HepG2 (cell line): ENCODE measurements around the gene GRIK3. TPM values are rescaled to one million over a fixed set of nuclear protein-coding genes. Genes with fewer than 3 reads are reported as not detected.

ENCODE experiments used
- ATAC-seq: fragments of 200-7000 bp; cut with Tn5 transposase; 3 replicates; pipeline ENCODE4 v1.9.1; 2020; ENCODE audit warnings: mild to moderate bottlenecking, moderate library complexity
- BruUV-seq: library from RNA; stranded (reverse); fragments of 400-500 nt; replicated peaks from 2 replicates; lab custom pipeline; 2021; lab: Mats Ljungman, UMichigan
- CTCF ChIA-PET: fragments of 300-600 bp; formaldehyde crosslinking; extraction: SDS; loops from one replicate; lab custom pipeline; 2021; ENCODE audit warnings: low total read pairs, inconsistent platforms, low intra/inter-chr PET ratio; lab: Yijun Ruan, JAX
- POLR2A ChIA-PET: fragments of 350-600 bp; sonication (Branson Sonifier 250); formaldehyde crosslinking; loops from one replicate; lab custom pipeline; 2020; ENCODE audit warnings: antibody characterized with exemption, inconsistent platforms; lab: Yijun Ruan, JAX
- DNase-seq: peaks from one replicate; pipeline ENCODE4 v3.0.0-alpha.2; 2015; ENCODE audit warnings: low spot score
- FAIRE-seq: peaks from 3 replicates; lab custom pipeline; 2011; peaks lifted over from hg19 to GRCh38; lab: Jason Lieb, UNC
- H2AFZ ChIP-seq: one replicate; pipeline ENCODE4 v1.6.1; 2011; ENCODE audit warnings: low read length, inconsistent platforms
- H3K27ac ChIP-seq: fragments of 300-600 bp; 3 replicates; pipeline ENCODE4 v1.8.0; 2011; ENCODE audit warnings: mixed run types, mild to moderate bottlenecking, mixed read lengths, low read length, inconsistent platforms; ENCODE audit not compliant: insufficient read depth; ENCODE audit errors: extremely low read length
- H3K27me3 ChIP-seq, 2 experiments: fragments of 200-600 bp in 1 of 2; 2 replicates in 1 of 2; 3 replicates in 1 of 2; pipeline versions ENCODE4 v1.6.0 to v1.8.0; 2011; ENCODE audit warnings: low read length in 2 of 2, mild to moderate bottlenecking in 2 of 2, moderate library complexity in 2 of 2, inconsistent platforms in 1 of 2; ENCODE audit not compliant: insufficient read depth in 2 of 2, control insufficient read depth in 1 of 2
- H3K36me3 ChIP-seq, 2 experiments: fragments of 200-600 bp in 1 of 2; replicated peaks in 1 of 2; 2 replicates in 1 of 2; 3 replicates in 1 of 2; pipeline versions ENCODE4 v1.5.1 to v1.8.0; 2011; ENCODE audit warnings: low read length in 2 of 2, inconsistent platforms in 1 of 2; ENCODE audit not compliant: insufficient read depth in 2 of 2, control insufficient read depth in 1 of 2
- H3K4me1 ChIP-seq: 2 replicates; pipeline ENCODE4 v1.5.1; 2012; ENCODE audit warnings: low read length, inconsistent platforms; ENCODE audit not compliant: insufficient read depth
- H3K4me2 ChIP-seq: 2 replicates; pipeline ENCODE4 v1.6.0; 2011; ENCODE audit warnings: low read depth, low read length, inconsistent platforms
- H3K4me3 ChIP-seq, 3 experiments: fragments of 200-600 bp in 1 of 3; sonication (generic), shearing (Covaris generic) in 1 of 3; replicated peaks in 1 of 3; 2 replicates each; pipeline ENCODE4 v1.5.1; 2011 to 2016; ENCODE audit warnings: low read length in 3 of 3, inconsistent platforms in 2 of 3, low read depth in 2 of 3, mild to moderate bottlenecking in 2 of 3, control low read depth in 1 of 3, mixed read lengths in 1 of 3; ENCODE audit not compliant: insufficient read depth in 1 of 3
- H3K79me2 ChIP-seq: one replicate; pipeline ENCODE4 v1.6.1; 2011; ENCODE audit warnings: low read length, inconsistent platforms; ENCODE audit not compliant: insufficient read depth
- H3K9ac ChIP-seq: 2 replicates; pipeline ENCODE4 v1.6.0; 2011; ENCODE audit warnings: mild to moderate bottlenecking, low read depth, low read length, inconsistent platforms; ENCODE audit not compliant: insufficient read depth
- H3K9me3 ChIP-seq: 2 replicates; pipeline ENCODE4 v1.5.1; 2012; ENCODE audit warnings: mild to moderate bottlenecking, low read length
- H4K20me1 ChIP-seq: 2 replicates; pipeline ENCODE4 v1.6.0; 2011; ENCODE audit warnings: inconsistent platforms, mild to moderate bottlenecking, low read length, moderate library complexity; ENCODE audit not compliant: insufficient read depth
- HIVEP1 ChIP-seq: sonication (generic); formaldehyde crosslinking; IDR thresholded peaks from 2 replicates; pipeline ENCODE4 v1.4.0; 2020; ENCODE audit warnings: mild to moderate bottlenecking, missing genetic modification reagents
- HMG20B ChIP-seq: conservative IDR thresholded peaks from 2 replicates; pipeline ENCODE4 v1.6.1; 2016; ENCODE audit warnings: missing genetic modification reagents, missing compliant biosample characterization
- KLF15 ChIP-seq: sonication (generic); formaldehyde crosslinking; IDR thresholded peaks from 2 replicates; pipeline ENCODE4 v1.8.1; 2023; ENCODE audit warnings: borderline replicate concordance, mild to moderate bottlenecking, inconsistent platforms, missing genetic modification reagents, mixed read lengths
- MATR3 ChIP-seq: sonication (generic); formaldehyde crosslinking; IDR thresholded peaks from 2 replicates; pipeline ENCODE4 v1.4.0; 2020; ENCODE audit warnings: missing genetic modification reagents
- TEAD3 ChIP-seq: optimal IDR thresholded peaks from 2 replicates; pipeline ENCODE3; 2016; ENCODE audit warnings: borderline replicate concordance
- ZNF101 ChIP-seq: sonication (generic); formaldehyde crosslinking; IDR thresholded peaks from 2 replicates; pipeline ENCODE4 v1.4.0; 2020; ENCODE audit warnings: mild to moderate bottlenecking, low read depth, missing genetic modification reagents, borderline replicate concordance
- ZNF138 ChIP-seq: sonication (generic); formaldehyde crosslinking; IDR thresholded peaks from 2 replicates; pipeline ENCODE4 v1.5.0; 2020; ENCODE audit warnings: mild to moderate bottlenecking, low read depth, missing genetic modification reagents
- ZNF616 ChIP-seq: sonication (generic); formaldehyde crosslinking; IDR thresholded peaks from 2 replicates; pipeline ENCODE4 v1.5.0; 2020; ENCODE audit warnings: low read depth, mild to moderate bottlenecking, missing genetic modification reagents
- ZNF773 ChIP-seq: sonication (generic); formaldehyde crosslinking; IDR thresholded peaks from 2 replicates; pipeline ENCODE4 v1.4.0; 2020; ENCODE audit warnings: missing genetic modification reagents, borderline replicate concordance
- ZSCAN20 ChIP-seq: sonication (generic); formaldehyde crosslinking; IDR thresholded peaks from 2 replicates; pipeline ENCODE4 v1.4.0; 2020; ENCODE audit warnings: missing genetic modification reagents, mild to moderate bottlenecking, borderline replicate concordance
- WGBS: methylation state at CpG from one replicate; pipeline ENCODE4 v1.1.6; 2017; ENCODE audit warnings: low lambda C conversion rate; 5-methylcytosine and 5-hydroxymethylcytosine counted together
- in situ Hi-C: cut with HindIII; loops from 2 replicates; pipeline ENCODE4 v1.10.0; 2017; ENCODE audit warnings: low pct_unique_long_range_greater_than_20kb; ENCODE audit not compliant: extremely low pct_ligation_motif_present
- intact Hi-C: fragments of 100-400 bp; cut with micrococcal nuclease; formaldehyde crosslinking; loops from one replicate; pipeline ENCODE4 v1.10.0; 2022; ENCODE audit not compliant: unreplicated experiment
- polyA plus RNA-seq, 8 experiments: library from polyadenylated mRNA; depleted of rRNA in 3 of 8; stranded (reverse) in 7 of 8; unstranded in 1 of 8; fragments of >200 nt; fragmentation: Illumina TruSeq in 4 of 8; extraction: Trizol in 4 of 8; gene quantifications; 2 replicates each; pipeline versions ENCODE4 v1.2.1 to v1.2.3, GENCODE V29; 2011 to 2016; ENCODE audit warnings: low read depth in 4 of 8, missing spikeins in 1 of 8, mixed read lengths in 1 of 8; ENCODE audit not compliant: insufficient read depth in 1 of 8
- total RNA-seq, 5 experiments: library from RNA; depleted of rRNA; stranded (reverse); fragments of >200 nt; fragmentation: Illumina TruSeq; extraction: Trizol; gene quantifications; 2 replicates each; pipeline ENCODE4 v1.2.3, GENCODE V29; 2016; ENCODE audit warnings: low read depth in 1 of 5
- TF ChIP-seq, protein P1 (sequence below): sonication (generic); formaldehyde crosslinking; IDR thresholded peaks from 2 replicates; pipeline ENCODE4 v1.4.0; 2020; ENCODE audit warnings: mild to moderate bottlenecking, missing genetic modification reagents
- TF ChIP-seq, protein P2 (sequence below): sonication (generic); formaldehyde crosslinking; IDR thresholded peaks from 2 replicates; pipeline ENCODE4 v1.5.1; 2020; ENCODE audit warnings: missing genetic modification reagents, mild to moderate bottlenecking, borderline replicate concordance
- TF ChIP-seq, protein P3 (sequence below): sonication (generic); formaldehyde crosslinking; IDR thresholded peaks from 2 replicates; pipeline ENCODE4 v1.8.1; 2023; ENCODE audit warnings: mild to moderate bottlenecking, missing genetic modification reagents
- TF ChIP-seq, protein P4 (sequence below): sonication (generic); formaldehyde crosslinking; conservative IDR thresholded peaks from 2 replicates; pipeline ENCODE4 v1.4.0; 2020; ENCODE audit warnings: missing genetic modification reagents

GRIK3 gene
- total and polyA plus RNA-seq, 2 of the 13 experiments (the other 11 are each of a cell fraction or from before 2014, with no cell fraction given) = not detected

DNA sequence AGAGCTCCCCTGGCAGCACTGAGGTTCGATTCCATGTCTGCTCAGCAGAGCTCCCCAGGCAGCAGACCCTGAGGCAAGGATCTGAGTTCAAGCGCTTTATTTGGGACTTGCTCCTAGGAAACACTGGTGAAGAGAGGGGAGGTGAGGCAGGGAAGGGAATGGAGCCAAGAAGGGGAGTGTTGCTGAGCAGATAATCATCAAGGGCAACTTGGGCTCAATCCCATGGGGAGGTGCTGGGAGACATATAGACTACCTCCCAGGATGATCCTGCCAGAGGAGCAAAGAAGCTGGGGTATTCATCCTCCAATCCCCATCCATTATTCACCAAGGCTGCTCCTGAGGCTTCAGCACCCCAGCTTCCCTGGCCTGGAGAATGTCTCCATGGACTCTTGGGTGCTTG is 47.0 kb downstream of the GRIK3 start:
- H4K20me1 ChIP-seq = 0 out of 2 replicates have a peak, but pooled peaks cover 2% of the 10 kb centered on the region
- in situ Hi-C loops (no loop called here), intact Hi-C loops (no loop called here)
- ChIA-PET CTCF (no interaction called here), POLR2A (no interaction called here)
- FAIRE-seq (no peak), ATAC-seq (no peak)
- H3K4me2 ChIP-seq = no peak overlapping the region
- H3K36me3 ChIP-seq = no peaks in the 10 kb centered on the region
- no peaks in the 10 kb centered on the region for H3K9me3 ChIP-seq
- H3K9ac ChIP-seq = no peak overlapping the region
- no peak overlapping the region for H3K4me3 ChIP-seq
- H3K27me3 ChIP-seq = peaks cover 2 to 17% of the 10 kb centered on the region in 2 experiments; a peak in 3 of 5 replicates
- 3% methylated on average over 2 of the region's 2 CpGs for WGBS
- H3K27ac ChIP-seq = no peak overlapping the region
- H2AFZ ChIP-seq = no peak overlapping the region
- no peaks in the 10 kb centered on the region for H3K4me1 ChIP-seq
- TF ChIP-seq TEAD3 (CRISPR knock-in tag) = no peak
- TF ChIP-seq HMG20B (CRISPR knock-in tag) = no peak
- TF ChIP-seq, protein P1, sequence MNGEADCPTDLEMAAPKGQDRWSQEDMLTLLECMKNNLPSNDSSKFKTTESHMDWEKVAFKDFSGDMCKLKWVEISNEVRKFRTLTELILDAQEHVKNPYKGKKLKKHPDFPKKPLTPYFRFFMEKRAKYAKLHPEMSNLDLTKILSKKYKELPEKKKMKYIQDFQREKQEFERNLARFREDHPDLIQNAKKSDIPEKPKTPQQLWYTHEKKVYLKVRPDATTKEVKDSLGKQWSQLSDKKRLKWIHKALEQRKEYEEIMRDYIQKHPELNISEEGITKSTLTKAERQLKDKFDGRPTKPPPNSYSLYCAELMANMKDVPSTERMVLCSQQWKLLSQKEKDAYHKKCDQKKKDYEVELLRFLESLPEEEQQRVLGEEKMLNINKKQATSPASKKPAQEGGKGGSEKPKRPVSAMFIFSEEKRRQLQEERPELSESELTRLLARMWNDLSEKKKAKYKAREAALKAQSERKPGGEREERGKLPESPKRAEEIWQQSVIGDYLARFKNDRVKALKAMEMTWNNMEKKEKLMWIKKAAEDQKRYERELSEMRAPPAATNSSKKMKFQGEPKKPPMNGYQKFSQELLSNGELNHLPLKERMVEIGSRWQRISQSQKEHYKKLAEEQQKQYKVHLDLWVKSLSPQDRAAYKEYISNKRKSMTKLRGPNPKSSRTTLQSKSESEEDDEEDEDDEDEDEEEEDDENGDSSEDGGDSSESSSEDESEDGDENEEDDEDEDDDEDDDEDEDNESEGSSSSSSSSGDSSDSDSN (CRISPR knock-in tag) = no peak
- TF ChIP-seq, protein P2, sequence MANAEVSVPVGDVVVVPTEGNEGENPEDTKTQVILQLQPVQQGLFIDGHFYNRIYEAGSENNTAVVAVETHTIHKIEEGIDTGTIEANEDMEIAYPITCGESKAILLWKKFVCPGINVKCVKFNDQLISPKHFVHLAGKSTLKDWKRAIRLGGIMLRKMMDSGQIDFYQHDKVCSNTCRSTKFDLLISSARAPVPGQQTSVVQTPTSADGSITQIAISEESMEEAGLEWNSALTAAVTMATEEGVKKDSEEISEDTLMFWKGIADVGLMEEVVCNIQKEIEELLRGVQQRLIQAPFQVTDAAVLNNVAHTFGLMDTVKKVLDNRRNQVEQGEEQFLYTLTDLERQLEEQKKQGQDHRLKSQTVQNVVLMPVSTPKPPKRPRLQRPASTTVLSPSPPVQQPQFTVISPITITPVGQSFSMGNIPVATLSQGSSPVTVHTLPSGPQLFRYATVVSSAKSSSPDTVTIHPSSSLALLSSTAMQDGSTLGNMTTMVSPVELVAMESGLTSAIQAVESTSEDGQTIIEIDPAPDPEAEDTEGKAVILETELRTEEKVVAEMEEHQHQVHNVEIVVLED (CRISPR knock-in tag) = no peak
- TF ChIP-seq ZSCAN20 (CRISPR knock-in tag) = no peak
- TF ChIP-seq ZNF616 = no peak
- TF ChIP-seq, protein P3, sequence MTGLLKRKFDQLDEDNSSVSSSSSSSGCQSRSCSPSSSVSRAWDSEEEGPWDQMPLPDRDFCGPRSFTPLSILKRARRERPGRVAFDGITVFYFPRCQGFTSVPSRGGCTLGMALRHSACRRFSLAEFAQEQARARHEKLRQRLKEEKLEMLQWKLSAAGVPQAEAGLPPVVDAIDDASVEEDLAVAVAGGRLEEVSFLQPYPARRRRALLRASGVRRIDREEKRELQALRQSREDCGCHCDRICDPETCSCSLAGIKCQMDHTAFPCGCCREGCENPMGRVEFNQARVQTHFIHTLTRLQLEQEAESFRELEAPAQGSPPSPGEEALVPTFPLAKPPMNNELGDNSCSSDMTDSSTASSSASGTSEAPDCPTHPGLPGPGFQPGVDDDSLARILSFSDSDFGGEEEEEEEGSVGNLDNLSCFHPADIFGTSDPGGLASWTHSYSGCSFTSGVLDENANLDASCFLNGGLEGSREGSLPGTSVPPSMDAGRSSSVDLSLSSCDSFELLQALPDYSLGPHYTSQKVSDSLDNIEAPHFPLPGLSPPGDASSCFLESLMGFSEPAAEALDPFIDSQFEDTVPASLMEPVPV (CRISPR knock-in tag) = no peak
- TF ChIP-seq KLF15 (CRISPR knock-in tag) = no peak
- no peak for TF ChIP-seq MATR3
- TF ChIP-seq ZNF773 (CRISPR knock-in tag) = no peak
- no peak for TF ChIP-seq ZNF138 (CRISPR knock-in tag)
- no peak for TF ChIP-seq HIVEP1 (CRISPR knock-in tag)
- TF ChIP-seq, protein P4, sequence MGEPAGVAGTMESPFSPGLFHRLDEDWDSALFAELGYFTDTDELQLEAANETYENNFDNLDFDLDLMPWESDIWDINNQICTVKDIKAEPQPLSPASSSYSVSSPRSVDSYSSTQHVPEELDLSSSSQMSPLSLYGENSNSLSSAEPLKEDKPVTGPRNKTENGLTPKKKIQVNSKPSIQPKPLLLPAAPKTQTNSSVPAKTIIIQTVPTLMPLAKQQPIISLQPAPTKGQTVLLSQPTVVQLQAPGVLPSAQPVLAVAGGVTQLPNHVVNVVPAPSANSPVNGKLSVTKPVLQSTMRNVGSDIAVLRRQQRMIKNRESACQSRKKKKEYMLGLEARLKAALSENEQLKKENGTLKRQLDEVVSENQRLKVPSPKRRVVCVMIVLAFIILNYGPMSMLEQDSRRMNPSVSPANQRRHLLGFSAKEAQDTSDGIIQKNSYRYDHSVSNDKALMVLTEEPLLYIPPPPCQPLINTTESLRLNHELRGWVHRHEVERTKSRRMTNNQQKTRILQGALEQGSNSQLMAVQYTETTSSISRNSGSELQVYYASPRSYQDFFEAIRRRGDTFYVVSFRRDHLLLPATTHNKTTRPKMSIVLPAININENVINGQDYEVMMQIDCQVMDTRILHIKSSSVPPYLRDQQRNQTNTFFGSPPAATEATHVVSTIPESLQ (CRISPR knock-in tag) = no peak
- no peak for TF ChIP-seq ZNF101 (CRISPR knock-in tag)
- TF ChIP-seq, all 625 proteins: peak for 0
- BruUV-seq = no TSS peak
- DNase-seq = no peak
- H3K79me2 ChIP-seq = no peaks in the 10 kb centered on the region
